Lung microvascular endothelial cell (primary cell): ENCODE data around the gene FXYD7. TPM values are rescaled to one million over a fixed set of nuclear protein-coding genes. Genes with fewer than 3 reads are reported as not detected.
"Not testable (repeated sequence)": the region's sequence is repeated elsewhere in the genome, so short reads cannot be mapped to it uniquely, and the experiment has no call there.

Experiments used
- DNase-seq, 2 donors: peaks; one replicate each; pipeline versions ENCODE4 v3.0.0 to v3.0.0-alpha.2; 2010; ENCODE audit warnings: low read depth in 2 of 2
- total RNA-seq: library from RNA; depleted of rRNA; stranded (reverse); fragments of >200 nt; gene quantifications from 2 replicates; pipeline ENCODE4 v1.2.1, GENCODE V29; 2014

The FXYD7 gene
- total RNA-seq, 1 donor from 2014 or later: not detected

GRCh38 chr19:35144600-35145436, 1.8 kb downstream of the FXYD7 start:
- DNase-seq: no peak

GRCh38 chr19:35146746-35147459, 3.8 kb downstream of the FXYD7 start:
- DNase-seq: no peak

GRCh38 chr19:35149463-35149862, 6.4 kb downstream of the FXYD7 start:
- DNase-seq: no peak

GRCh38 chr19:35150445-35150844, 7.4 kb downstream of the FXYD7 start:
- no peak for DNase-seq

DNA sequence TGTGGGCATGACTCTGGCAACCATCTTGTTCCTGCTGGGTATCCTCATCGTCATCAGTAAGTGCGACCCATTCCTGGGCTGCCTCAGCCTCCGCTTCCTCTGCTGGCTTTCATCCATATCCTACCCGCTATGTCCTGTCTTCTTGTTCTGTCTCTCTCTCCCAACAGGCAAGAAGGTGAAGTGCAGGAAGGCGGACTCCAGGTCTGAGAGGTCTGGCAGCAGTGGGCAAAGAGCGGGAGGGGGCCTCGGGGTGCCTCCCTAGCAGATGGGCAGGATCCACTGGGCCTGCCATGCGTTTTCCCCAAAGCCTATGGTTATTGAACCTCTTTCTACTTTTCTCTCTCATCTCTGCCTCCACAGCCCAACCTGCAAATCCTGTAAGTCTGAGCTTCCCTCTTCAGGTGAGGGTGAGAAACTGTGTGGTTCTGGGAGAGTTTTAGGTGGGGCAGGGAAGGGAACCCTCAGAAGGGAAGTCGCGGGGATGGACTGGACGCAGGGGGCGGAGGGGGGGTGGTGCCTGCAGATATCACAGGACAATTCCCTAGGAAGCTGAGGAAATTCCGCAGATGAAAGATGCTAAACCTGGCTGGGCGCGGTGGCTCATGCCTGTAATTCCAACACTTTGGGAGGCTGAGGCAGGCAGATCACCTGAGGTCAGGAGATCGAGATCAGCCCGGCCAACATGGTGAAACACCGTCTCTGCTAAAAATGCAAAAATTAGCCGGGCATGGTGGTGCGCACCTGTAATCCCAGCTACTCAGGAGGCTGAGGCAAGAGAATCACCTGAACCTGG, 8.4 kb downstream of the FXYD7 start:
- DNase-seq: no peak

DNA sequence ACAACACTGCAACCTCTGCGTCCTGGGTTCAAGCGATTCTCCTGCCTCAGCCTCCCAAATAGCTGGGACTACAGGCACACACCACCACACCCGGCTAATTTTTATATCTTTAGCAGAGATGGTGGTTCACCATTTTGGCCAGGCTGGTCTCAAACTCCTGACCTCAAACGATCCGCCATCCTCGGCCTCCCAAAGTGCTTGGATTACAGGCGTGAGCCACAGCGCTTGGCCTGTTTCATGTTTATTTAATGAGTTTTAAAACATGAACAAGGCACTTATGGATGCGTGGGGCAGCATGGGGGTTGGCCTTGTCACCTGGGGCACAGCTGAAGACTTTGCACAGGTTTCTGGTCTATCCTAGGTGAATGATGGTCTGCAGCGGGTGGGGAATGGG, 10.1 kb downstream of the FXYD7 start:
- DNase-seq: not testable (repeated sequence)

GRCh38 chr19:35153701-35154524, 10.9 kb downstream of the FXYD7 start:
- peak; percentile 51 to 59 for DNase-seq

DNA sequence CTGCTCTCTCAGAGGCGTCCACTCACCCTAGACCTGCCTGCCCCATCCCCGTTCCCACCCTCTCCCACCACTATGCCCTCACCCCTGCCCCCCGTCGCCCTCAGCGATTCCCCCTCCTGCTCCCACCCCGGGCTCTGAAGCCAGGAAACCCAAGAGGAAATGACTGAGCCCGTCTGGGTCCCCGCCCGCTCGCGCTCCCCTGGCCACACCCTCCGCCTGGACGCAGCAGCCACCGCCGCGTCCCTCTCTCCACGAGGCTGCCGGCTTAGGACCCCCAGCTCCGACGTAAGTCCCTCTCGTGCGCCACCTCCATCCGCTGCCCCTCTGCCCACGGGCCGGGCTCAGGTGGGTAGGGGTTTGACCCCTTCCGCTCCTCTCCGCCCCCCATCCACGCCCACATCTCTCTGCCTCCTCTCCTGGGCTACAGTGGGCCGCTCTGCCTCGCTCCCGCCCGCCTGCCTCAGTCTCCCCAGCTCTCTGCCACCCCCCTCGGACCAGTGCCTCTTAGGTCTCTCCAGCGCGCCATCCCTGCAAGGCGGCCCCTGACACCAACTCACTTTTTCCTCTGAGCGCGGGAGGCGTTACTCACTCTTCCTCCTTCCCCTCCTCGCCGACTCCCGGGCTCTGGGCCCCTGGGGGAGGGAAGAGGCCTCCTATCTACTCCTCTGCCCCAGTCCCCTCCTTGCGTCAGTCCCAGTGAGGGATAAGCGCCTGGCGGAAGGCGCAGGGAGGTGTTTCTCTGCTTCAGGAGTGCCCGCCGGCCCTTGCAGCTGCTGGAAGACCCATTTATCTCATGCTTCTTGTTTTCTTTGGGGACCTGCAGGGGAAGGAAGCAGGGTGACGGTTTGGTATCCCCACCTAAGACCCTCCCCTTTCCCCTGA, 11.7 kb downstream of the FXYD7 start, which contains the start of gene FXYD5:
Gene FXYD5 (plus strand): TSS at position 211 of the 882 bp plus-strand sequence. CDS start 816 bp downstream, outside the sequence.
- DNase-seq: peak; percentile 66 to 82

- DNase-seq: no peak
Measured at GRCh38 chr19:35155441-35155840, 12.4 kb downstream of the FXYD7 start.

- no peak for DNase-seq
Measured at GRCh38 chr19:35155981-35156672, 13.1 kb downstream of the FXYD7 start.

DNA sequence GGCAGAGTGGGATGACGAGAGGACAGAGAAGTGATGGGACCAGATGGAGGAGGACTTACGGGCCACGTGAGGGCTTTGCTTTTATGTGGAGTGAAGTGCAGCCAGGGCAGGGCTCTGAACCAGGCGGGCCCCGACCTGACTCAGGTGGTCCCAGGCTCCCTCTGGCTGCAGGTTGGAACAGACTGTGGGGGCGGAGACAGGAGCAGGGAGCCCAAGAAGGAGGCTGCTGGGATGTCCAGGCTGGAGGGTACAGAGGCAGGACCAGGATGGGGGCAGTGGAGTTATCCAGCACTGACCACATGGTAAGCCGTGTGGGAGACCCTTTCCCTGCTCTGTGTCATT, 13.6 kb downstream of the FXYD7 start:
- DNase-seq: no peak

DNA sequence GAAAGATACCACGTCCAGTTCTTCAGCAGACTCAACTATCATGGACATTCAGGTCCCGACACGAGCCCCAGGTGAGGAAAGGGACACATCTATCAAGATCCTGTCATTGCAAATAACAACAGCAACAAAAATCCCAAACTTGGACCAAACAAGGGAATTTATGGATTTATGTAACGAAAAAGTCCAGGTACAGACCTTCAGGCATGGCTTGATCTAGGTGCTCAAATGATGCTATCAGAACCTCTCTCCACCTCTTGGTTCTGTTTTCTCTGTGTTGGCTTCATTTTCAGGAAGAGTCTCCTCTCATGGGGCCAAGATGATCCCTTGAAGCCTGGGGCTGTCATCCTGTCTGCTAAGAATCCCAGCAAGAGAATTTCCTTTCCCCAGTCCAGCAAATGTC, 14.4 kb downstream of the FXYD7 start:
- DNase-seq: no peak

DNA sequence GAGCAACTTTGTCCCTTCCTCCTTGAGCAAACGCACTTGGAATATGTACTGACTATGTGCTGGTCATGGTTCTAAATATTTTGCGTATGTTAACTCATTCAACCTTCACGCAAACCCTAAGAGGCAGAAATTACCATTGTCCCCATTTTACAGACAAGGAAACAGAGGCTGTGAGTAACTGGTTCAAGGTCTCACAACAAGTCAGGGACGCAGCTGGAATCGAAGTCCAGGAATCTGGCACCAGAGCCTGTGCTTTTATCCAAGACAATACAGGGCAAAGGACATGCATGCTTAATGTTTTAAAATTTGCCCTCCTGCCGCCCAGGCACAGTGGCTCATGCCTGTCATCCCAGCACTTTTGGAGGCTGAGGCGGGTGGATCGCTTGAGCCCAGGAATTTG, 16.6 kb downstream of the FXYD7 start:
- no peak for DNase-seq

GRCh38 chr19:35160629-35161433, 17.8 kb downstream of the FXYD7 start:
- no peak for DNase-seq

DNA sequence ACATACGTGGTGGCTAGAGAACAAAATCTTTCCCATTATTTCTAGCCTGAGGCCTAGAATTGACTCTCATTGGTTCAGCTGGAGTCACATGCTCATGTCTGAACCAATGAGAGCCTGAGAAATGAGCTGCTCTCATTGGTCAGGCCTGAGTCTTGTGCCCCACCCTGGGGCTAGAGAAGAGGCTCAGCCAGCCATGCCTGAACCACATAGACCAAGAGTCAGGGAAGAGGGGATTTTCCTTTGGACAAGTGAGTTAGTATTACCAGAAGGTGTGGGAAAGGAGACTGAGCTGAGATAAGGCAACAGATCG, 18.3 kb downstream of the FXYD7 start:
- DNase-seq: no peak

GRCh38 chr19:35162471-35163326, 19.6 kb downstream of the FXYD7 start:
- no peak for DNase-seq

GRCh38 chr19:35164418-35164817, 21.4 kb downstream of the FXYD7 start:
- DNase-seq: no peak
